Stomach (tissue), 4 donors: ENCODE data around the gene MYH14.

Source experiments
- EP300 ChIP-seq: sonication (generic); formaldehyde crosslinking; IDR thresholded peaks from one replicate; pipeline ENCODE4 v1.6.1; 2017; ENCODE audit warnings: antibody characterized with exemption
- POLR2A ChIP-seq, 4 donors: fragments of 450-650 bp; IDR thresholded peaks; one replicate each; pipeline ENCODE4 v1.6.1; 2016; ENCODE audit warnings: antibody characterized with exemption in 4 of 4, control low read depth in 2 of 4, mild to moderate bottlenecking in 1 of 4, moderate library complexity in 1 of 4
- POLR2AphosphoS5 ChIP-seq, 3 donors: sonication (generic); formaldehyde crosslinking; IDR thresholded peaks; one replicate each; pipeline ENCODE4 v1.6.1; 2016; ENCODE audit warnings: antibody characterized with exemption in 3 of 3
- TF ChIP-seq, protein P1 (sequence below), 7 experiments: fragments of 450-650 bp in 4 of 7; fragments of 200-600 bp in 3 of 7; sonication (generic) in 3 of 7; IDR thresholded peaks; one replicate each; pipeline ENCODE4 v1.5.1; 2016 to 2019; ENCODE audit warnings: antibody characterized with exemption in 7 of 7, control low read depth in 2 of 7, mild to moderate bottlenecking in 1 of 7

DNA sequence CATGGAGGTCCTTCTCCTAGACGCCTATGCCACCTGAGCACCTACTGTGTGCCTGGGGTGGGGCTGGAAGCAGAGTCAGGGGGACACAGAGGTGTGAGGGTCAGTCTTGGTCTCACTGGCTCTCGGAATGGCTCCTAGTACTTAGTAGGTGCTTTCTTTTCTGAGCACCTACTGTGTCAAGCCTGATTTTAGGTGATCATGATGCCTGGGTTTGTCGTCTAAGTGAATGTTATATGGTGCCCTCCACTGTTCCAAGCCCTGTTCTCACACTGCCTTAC is 20.0 kb downstream of the MYH14 start:
- TF ChIP-seq, protein P1, sequence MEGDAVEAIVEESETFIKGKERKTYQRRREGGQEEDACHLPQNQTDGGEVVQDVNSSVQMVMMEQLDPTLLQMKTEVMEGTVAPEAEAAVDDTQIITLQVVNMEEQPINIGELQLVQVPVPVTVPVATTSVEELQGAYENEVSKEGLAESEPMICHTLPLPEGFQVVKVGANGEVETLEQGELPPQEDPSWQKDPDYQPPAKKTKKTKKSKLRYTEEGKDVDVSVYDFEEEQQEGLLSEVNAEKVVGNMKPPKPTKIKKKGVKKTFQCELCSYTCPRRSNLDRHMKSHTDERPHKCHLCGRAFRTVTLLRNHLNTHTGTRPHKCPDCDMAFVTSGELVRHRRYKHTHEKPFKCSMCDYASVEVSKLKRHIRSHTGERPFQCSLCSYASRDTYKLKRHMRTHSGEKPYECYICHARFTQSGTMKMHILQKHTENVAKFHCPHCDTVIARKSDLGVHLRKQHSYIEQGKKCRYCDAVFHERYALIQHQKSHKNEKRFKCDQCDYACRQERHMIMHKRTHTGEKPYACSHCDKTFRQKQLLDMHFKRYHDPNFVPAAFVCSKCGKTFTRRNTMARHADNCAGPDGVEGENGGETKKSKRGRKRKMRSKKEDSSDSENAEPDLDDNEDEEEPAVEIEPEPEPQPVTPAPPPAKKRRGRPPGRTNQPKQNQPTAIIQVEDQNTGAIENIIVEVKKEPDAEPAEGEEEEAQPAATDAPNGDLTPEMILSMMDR (IDR thresholded peaks at IDR 0.05), result no peak
- TF ChIP-seq POLR2A (IDR thresholded peaks at IDR 0.05), result no peak
- no peak for TF ChIP-seq EP300
- TF ChIP-seq POLR2AphosphoS5 (IDR thresholded peaks at IDR 0.05), result no peak
